Measurements from ENCODE around the gene PIGBOS1.

DNA sequence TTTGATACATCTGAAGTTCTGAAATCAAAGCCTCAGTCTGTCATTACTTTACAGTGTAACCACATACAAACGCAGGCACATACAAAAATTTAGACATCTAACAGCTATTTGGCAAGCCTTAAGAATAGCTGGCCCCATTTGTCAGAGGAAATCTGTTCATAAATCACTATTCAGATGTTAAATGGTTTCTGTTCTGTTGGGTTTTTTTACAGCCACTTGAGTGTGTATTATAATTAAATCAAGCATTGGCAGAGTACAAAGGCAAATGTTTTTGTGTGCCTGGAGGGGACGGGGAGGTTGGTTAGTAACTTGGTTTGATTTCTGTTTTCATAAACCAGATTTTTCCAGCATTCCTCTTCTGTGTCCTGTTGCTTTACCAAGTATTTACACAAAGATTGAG, 24.2 kb upstream of the PIGBOS1 start:
- TF ChIP-seq, protein P1, sequence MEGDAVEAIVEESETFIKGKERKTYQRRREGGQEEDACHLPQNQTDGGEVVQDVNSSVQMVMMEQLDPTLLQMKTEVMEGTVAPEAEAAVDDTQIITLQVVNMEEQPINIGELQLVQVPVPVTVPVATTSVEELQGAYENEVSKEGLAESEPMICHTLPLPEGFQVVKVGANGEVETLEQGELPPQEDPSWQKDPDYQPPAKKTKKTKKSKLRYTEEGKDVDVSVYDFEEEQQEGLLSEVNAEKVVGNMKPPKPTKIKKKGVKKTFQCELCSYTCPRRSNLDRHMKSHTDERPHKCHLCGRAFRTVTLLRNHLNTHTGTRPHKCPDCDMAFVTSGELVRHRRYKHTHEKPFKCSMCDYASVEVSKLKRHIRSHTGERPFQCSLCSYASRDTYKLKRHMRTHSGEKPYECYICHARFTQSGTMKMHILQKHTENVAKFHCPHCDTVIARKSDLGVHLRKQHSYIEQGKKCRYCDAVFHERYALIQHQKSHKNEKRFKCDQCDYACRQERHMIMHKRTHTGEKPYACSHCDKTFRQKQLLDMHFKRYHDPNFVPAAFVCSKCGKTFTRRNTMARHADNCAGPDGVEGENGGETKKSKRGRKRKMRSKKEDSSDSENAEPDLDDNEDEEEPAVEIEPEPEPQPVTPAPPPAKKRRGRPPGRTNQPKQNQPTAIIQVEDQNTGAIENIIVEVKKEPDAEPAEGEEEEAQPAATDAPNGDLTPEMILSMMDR (IDR thresholded peaks at IDR 0.05) = no peak
- TF ChIP-seq POLR2A (IDR thresholded peaks at IDR 0.05) = no peak

All from lower leg skin (tissue), 3 donors.